DOHH2 (cell line): ENCODE measurements around the gene ZDHHC15.

ENCODE experiments used
- H3F3A ChIP-seq: fragments of 200-600 bp; sonication (generic), shearing (Covaris generic); 2 replicates; pipeline ENCODE4 v1.6.0; 2016; ENCODE audit warnings: antibody characterized with exemption, mild to moderate bottlenecking; ENCODE audit not compliant: control insufficient read depth, insufficient read depth
- H3K27ac ChIP-seq: fragments of 200-600 bp; sonication (generic); 2 replicates; pipeline ENCODE4 v1.5.1; 2014; ENCODE audit warnings: low read depth, mild to moderate bottlenecking, low read length, moderate library complexity
- H3K27me3 ChIP-seq: fragments of 200-600 bp; sonication (generic); 2 replicates; pipeline ENCODE4 v1.6.1; 2014; ENCODE audit warnings: mild to moderate bottlenecking, low read length, mixed read lengths; ENCODE audit not compliant: control insufficient read depth
- H3K36me3 ChIP-seq: fragments of 200-600 bp; sonication (generic); 2 replicates; pipeline ENCODE4 v1.6.1; 2014; ENCODE audit warnings: mild to moderate bottlenecking, low read length, moderate library complexity, mixed read lengths; ENCODE audit not compliant: control insufficient read depth
- H3K4me1 ChIP-seq: fragments of 200-600 bp; sonication (generic); 2 replicates; pipeline ENCODE4 v1.6.1; 2014; ENCODE audit warnings: mild to moderate bottlenecking, low read length, mixed read lengths; ENCODE audit not compliant: control insufficient read depth
- H3K4me2 ChIP-seq: fragments of 200-600 bp; sonication (generic); 2 replicates; pipeline ENCODE4 v1.6.0; 2014; ENCODE audit warnings: mild to moderate bottlenecking, low read length, moderate library complexity
- H3K4me3 ChIP-seq: fragments of 200-600 bp; sonication (generic); 2 replicates; pipeline ENCODE4 v1.5.1; 2014; ENCODE audit warnings: mild to moderate bottlenecking, low read length, mixed read lengths
- H3K79me2 ChIP-seq: fragments of 200-600 bp; sonication (generic); 2 replicates; pipeline ENCODE4 v1.6.1; 2014; ENCODE audit warnings: mild to moderate bottlenecking, low read length, mixed read lengths; ENCODE audit not compliant: control insufficient read depth
- H3K9me2 ChIP-seq: fragments of 200-600 bp; sonication (generic); replicated peaks from 2 replicates; pipeline ENCODE4 v1.6.1; 2014; ENCODE audit warnings: mild to moderate bottlenecking, low read length, mixed read lengths; ENCODE audit not compliant: control insufficient read depth
- H3K9me3 ChIP-seq: fragments of 200-600 bp; sonication (generic); 2 replicates; pipeline ENCODE4 v1.6.1; 2014; ENCODE audit warnings: antibody characterized with exemption, low read length, mixed read lengths; ENCODE audit not compliant: control insufficient read depth, insufficient read depth
- H4K20me1 ChIP-seq: fragments of 200-600 bp; sonication (generic); 2 replicates; pipeline ENCODE4 v1.6.0; 2014; ENCODE audit warnings: low read depth, mild to moderate bottlenecking, antibody characterized with exemption, low read length, moderate library complexity; ENCODE audit not compliant: control insufficient read depth, insufficient read depth
- CTCF ChIP-seq: fragments of 200-600 bp; sonication (generic); IDR thresholded peaks from one replicate; pipeline ENCODE4 v1.5.1; 2014; ENCODE audit warnings: antibody characterized with exemption, mild to moderate bottlenecking, low read depth, low read length; ENCODE audit not compliant: poor library complexity, severe bottlenecking
- EZH2phosphoT487 ChIP-seq: fragments of 200-600 bp; sonication (generic); IDR thresholded peaks from 2 replicates; pipeline ENCODE4 v1.6.1; 2017; ENCODE audit warnings: borderline replicate concordance, mild to moderate bottlenecking, antibody characterized with exemption, low read length, moderate library complexity, mixed read lengths

ZDHHC15 gene

GRCh38 chrX:75390470-75390869 is 132.4 kb downstream of the ZDHHC15 start:
- no peaks in the 10 kb centered on the region for H3F3A ChIP-seq
- no peak overlapping the region for H3K4me2 ChIP-seq
- H3K36me3 ChIP-seq: no peaks in the 10 kb centered on the region
- H3K27ac ChIP-seq: no peak overlapping the region
- no peaks in the 10 kb centered on the region for H3K9me2 ChIP-seq
- no peaks in the 10 kb centered on the region for H3K4me1 ChIP-seq
- H3K27me3 ChIP-seq: no peaks in the 10 kb centered on the region
- no peaks in the 10 kb centered on the region for H3K79me2 ChIP-seq
- no peaks in the 10 kb centered on the region for H4K20me1 ChIP-seq
- H3K9me3 ChIP-seq: no peaks in the 10 kb centered on the region
- TF ChIP-seq CTCF: no peak
- H3K4me3 ChIP-seq: no peak overlapping the region

- Histone ChIP-seq H3F3A (no peaks in the 10 kb centered on the region), H3K9me3 (no peaks in the 10 kb centered on the region), H3K27me3 (no peaks in the 10 kb centered on the region), H3K4me2 (no peak overlapping the region), H3K36me3 (no peaks in the 10 kb centered on the region), H4K20me1 (no peaks in the 10 kb centered on the region), H3K4me3 (no peak overlapping the region), H3K9me2 (no peaks in the 10 kb centered on the region), H3K27ac (no peak overlapping the region), H3K79me2 (no peaks in the 10 kb centered on the region), H3K4me1 (no peaks in the 10 kb centered on the region)
- no peak for TF ChIP-seq CTCF
- no peak for TF ChIP-seq EZH2phosphoT487
These were observed 153.1 kb downstream of the ZDHHC15 start for GRCh38 chrX:75369721-75370120.

- H3K36me3 ChIP-seq: no peaks in the 10 kb centered on the region
- H3K9me3 ChIP-seq: no peaks in the 10 kb centered on the region
- no peak overlapping the region for H3K4me2 ChIP-seq
- no peaks in the 10 kb centered on the region for H3K27me3 ChIP-seq
- no peak overlapping the region for H3K4me3 ChIP-seq
- no peaks in the 10 kb centered on the region for H3K9me2 ChIP-seq
- no peak overlapping the region for H3K27ac ChIP-seq
- no peaks in the 10 kb centered on the region for H3K4me1 ChIP-seq
- TF ChIP-seq EZH2phosphoT487: no peak
- TF ChIP-seq CTCF: no peak
- no peaks in the 10 kb centered on the region for H4K20me1 ChIP-seq
- no peaks in the 10 kb centered on the region for H3F3A ChIP-seq
- no peaks in the 10 kb centered on the region for H3K79me2 ChIP-seq
These were observed 156.0 kb downstream of the ZDHHC15 start for GRCh38 chrX:75366861-75367260.
